Measurements from ENCODE around the gene TTC28.

Gene TTC28

GRCh38 chr22:27933186-27933983 is 746.3 kb downstream of the TTC28 start:
- intact Hi-C loops (cut with DNase I): no loop called here
- DNase-seq: no peak

- intact Hi-C loops (cut with DNase I): no loop called here
- no peak for DNase-seq
Observed at GRCh38 chr22:27930331-27931060, 749.1 kb downstream of the TTC28 start.
